GM23338 (cell line): ENCODE data around the gene GAS1. TPM values are rescaled to one million over a fixed set of nuclear protein-coding genes. Genes with fewer than 3 reads are reported as not detected.
A peak's percentile ranks its signal among the peaks of the same experiment; 100 is the strongest.

Source experiments
- ATAC-seq: fragments of 200-7000 bp; cut with Tn5 transposase; 3 replicates; pipeline ENCODE4 v1.9.1; 2020
- DNase-seq: peaks from one replicate; pipeline ENCODE4 v3.0.0-alpha.2; 2015; ENCODE audit warnings: low spot score
- H2AFZ ChIP-seq: fragments of 200-600 bp; sonication (generic); 2 replicates; pipeline ENCODE4 v1.8.0; 2016; ENCODE audit warnings: antibody characterized with exemption, mild to moderate bottlenecking, moderate library complexity
- H3F3A ChIP-seq: fragments of 200-600 bp; sonication (generic); replicated peaks from 2 replicates; pipeline ENCODE4 v1.8.0; 2017; ENCODE audit warnings: antibody characterized with exemption, mixed run types, low read depth
- H3K27ac ChIP-seq: fragments of 200-600 bp; sonication (generic); 2 replicates; pipeline ENCODE4 v1.6.1; 2016; ENCODE audit warnings: low read depth
- H3K27me3 ChIP-seq: fragments of 200-600 bp; sonication (generic); 2 replicates; pipeline ENCODE4 v1.8.0; 2016; ENCODE audit warnings: mild to moderate bottlenecking, mixed run types, moderate library complexity; ENCODE audit not compliant: insufficient read depth
- H3K36me3 ChIP-seq: fragments of 200-600 bp; sonication (generic); 2 replicates; pipeline ENCODE4 v1.8.0; 2016; ENCODE audit warnings: mild to moderate bottlenecking; ENCODE audit not compliant: insufficient read depth
- H3K4me1 ChIP-seq: fragments of 200-600 bp; sonication (generic); 2 replicates; pipeline ENCODE4 v1.8.0; 2016; ENCODE audit warnings: mild to moderate bottlenecking, moderate library complexity; ENCODE audit not compliant: insufficient read depth
- H3K4me2 ChIP-seq: fragments of 200-600 bp; sonication (generic); 2 replicates; pipeline ENCODE4 v1.7.1; 2017; ENCODE audit warnings: mixed run types
- H3K4me3 ChIP-seq: fragments of 200-600 bp; sonication (generic); 2 replicates; pipeline ENCODE4 v1.6.1; 2016; ENCODE audit warnings: mixed run types
- H3K79me2 ChIP-seq: fragments of 200-600 bp; sonication (generic); replicated peaks from 2 replicates; pipeline ENCODE4 v1.8.0; 2017; ENCODE audit warnings: mild to moderate bottlenecking; ENCODE audit not compliant: insufficient read depth
- H3K9me2 ChIP-seq: fragments of 200-600 bp; sonication (generic); 2 replicates; pipeline ENCODE4 v1.8.0; 2017; ENCODE audit not compliant: insufficient read depth
- H4K20me1 ChIP-seq: fragments of 200-600 bp; sonication (generic); replicated peaks from 2 replicates; pipeline ENCODE4 v1.8.0; 2017; ENCODE audit warnings: mild to moderate bottlenecking; ENCODE audit not compliant: insufficient read depth
- H3K27ac Mint-ChIP-seq: 2 replicates; pipeline ENCODE4 v1.8.0; 2020; ENCODE audit warnings: inconsistent platforms, mild to moderate bottlenecking, moderate library complexity, mixed read lengths
- H3K27me3 Mint-ChIP-seq: 3 replicates; pipeline ENCODE4 v1.8.0; 2022; ENCODE audit warnings: low read depth, mild to moderate bottlenecking, moderate library complexity, mixed read lengths, inconsistent platforms; ENCODE audit not compliant: insufficient read depth, poor library complexity
- H3K36me3 Mint-ChIP-seq: 3 replicates; pipeline ENCODE4 v1.8.0; 2021; ENCODE audit warnings: low read depth, mild to moderate bottlenecking, inconsistent platforms, moderate library complexity, mixed read lengths
- H3K4me1 Mint-ChIP-seq: 3 replicates; pipeline ENCODE4 v1.8.0; 2020; ENCODE audit warnings: mild to moderate bottlenecking, inconsistent platforms, mixed read lengths
- H3K4me3 Mint-ChIP-seq: 3 replicates; pipeline ENCODE4 v1.8.0; 2021; ENCODE audit warnings: moderate library complexity, mild to moderate bottlenecking, inconsistent platforms, mixed read lengths
- H3K9me3 Mint-ChIP-seq: 3 replicates; pipeline ENCODE4 v1.8.0; 2020; ENCODE audit warnings: moderate library complexity, mild to moderate bottlenecking, inconsistent platforms, mixed read lengths
- CREB1 ChIP-seq: fragments of 250-450 bp; sonication (Bioruptor Pico); IDR thresholded peaks from 2 replicates; pipeline ENCODE4 v1.5.0; 2020; ENCODE audit warnings: low read depth, mild to moderate bottlenecking, moderate library complexity
- EZH2 ChIP-seq: fragments of 200-600 bp; sonication (generic); IDR thresholded peaks from one replicate; pipeline ENCODE4 v1.8.0; 2017; ENCODE audit warnings: antibody characterized with exemption, mild to moderate bottlenecking, low read depth; ENCODE audit not compliant: unreplicated experiment
- EZH2phosphoT487 ChIP-seq: fragments of 200-600 bp; sonication (generic); IDR thresholded peaks from one replicate; pipeline ENCODE4 v1.8.1; 2018; ENCODE audit warnings: antibody characterized with exemption; ENCODE audit not compliant: unreplicated experiment
- JUNB ChIP-seq: IDR thresholded peaks from one replicate; pipeline ENCODE4 v1.6.1; 2016; ENCODE audit warnings: antibody characterized with exemption; ENCODE audit not compliant: unreplicated experiment
- NANOG ChIP-seq: IDR thresholded peaks from 2 replicates; pipeline ENCODE4 v1.6.1; 2016; ENCODE audit warnings: antibody characterized with exemption, borderline replicate concordance
- ZNF114 ChIP-seq: fragments of 250-450 bp; sonication (Bioruptor Pico); IDR thresholded peaks from 2 replicates; pipeline ENCODE4 v1.5.0; 2020; ENCODE audit warnings: mild to moderate bottlenecking, moderate library complexity
- polyA plus RNA-seq: library from polyadenylated mRNA; unstranded; fragments of >200 nt; fragmentation: Nextera tagmentation; extraction: Ambion mirVana; gene quantifications from 2 replicates; pipeline ENCODE4 v1.2.1, GENCODE V29; 2016
- total RNA-seq: library from RNA; depleted of rRNA; stranded (reverse); fragments of >200 nt; shearing (Covaris generic); gene quantifications from 2 replicates; pipeline ENCODE4 v1.2.3, GENCODE V29; 2014
- TF ChIP-seq, protein P1 (sequence below), 2 experiments: fragments of 200-600 bp in 1 of 2; sonication (generic) in 1 of 2; conservative IDR thresholded peaks; 2 replicates each; pipeline versions ENCODE4 v1.5.1 to v1.6.1; 2016 to 2017; ENCODE audit warnings: antibody characterized with exemption in 2 of 2, low read depth in 2 of 2, mild to moderate bottlenecking in 2 of 2, moderate library complexity in 1 of 2
- TF ChIP-seq, protein P2 (sequence below): IDR thresholded peaks from 2 replicates; pipeline ENCODE4 v1.6.1; 2016; ENCODE audit warnings: antibody characterized with exemption
- TF ChIP-seq, protein P3 (sequence below): fragments of 250-450 bp; sonication (Bioruptor Pico); IDR thresholded peaks from 2 replicates; pipeline ENCODE4 v1.5.0; 2020; ENCODE audit warnings: mild to moderate bottlenecking, moderate library complexity

The GAS1 gene
- total and polyA plus RNA-seq, 2 experiments from 2014 or later = 1.4 to 7.7 TPM

- TF ChIP-seq JUNB (no peak), ZNF114 (CRISPR knock-in tag) (no peak)
- TF ChIP-seq, protein P1, sequence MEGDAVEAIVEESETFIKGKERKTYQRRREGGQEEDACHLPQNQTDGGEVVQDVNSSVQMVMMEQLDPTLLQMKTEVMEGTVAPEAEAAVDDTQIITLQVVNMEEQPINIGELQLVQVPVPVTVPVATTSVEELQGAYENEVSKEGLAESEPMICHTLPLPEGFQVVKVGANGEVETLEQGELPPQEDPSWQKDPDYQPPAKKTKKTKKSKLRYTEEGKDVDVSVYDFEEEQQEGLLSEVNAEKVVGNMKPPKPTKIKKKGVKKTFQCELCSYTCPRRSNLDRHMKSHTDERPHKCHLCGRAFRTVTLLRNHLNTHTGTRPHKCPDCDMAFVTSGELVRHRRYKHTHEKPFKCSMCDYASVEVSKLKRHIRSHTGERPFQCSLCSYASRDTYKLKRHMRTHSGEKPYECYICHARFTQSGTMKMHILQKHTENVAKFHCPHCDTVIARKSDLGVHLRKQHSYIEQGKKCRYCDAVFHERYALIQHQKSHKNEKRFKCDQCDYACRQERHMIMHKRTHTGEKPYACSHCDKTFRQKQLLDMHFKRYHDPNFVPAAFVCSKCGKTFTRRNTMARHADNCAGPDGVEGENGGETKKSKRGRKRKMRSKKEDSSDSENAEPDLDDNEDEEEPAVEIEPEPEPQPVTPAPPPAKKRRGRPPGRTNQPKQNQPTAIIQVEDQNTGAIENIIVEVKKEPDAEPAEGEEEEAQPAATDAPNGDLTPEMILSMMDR (conservative IDR thresholded peaks at IDR 0.05; ENCODE audit: low read depth in 2 of 2) = no peak
Measured at GRCh38 chr9:86968258-86968920, 21.1 kb upstream of the GAS1 start (continued).

DNA sequence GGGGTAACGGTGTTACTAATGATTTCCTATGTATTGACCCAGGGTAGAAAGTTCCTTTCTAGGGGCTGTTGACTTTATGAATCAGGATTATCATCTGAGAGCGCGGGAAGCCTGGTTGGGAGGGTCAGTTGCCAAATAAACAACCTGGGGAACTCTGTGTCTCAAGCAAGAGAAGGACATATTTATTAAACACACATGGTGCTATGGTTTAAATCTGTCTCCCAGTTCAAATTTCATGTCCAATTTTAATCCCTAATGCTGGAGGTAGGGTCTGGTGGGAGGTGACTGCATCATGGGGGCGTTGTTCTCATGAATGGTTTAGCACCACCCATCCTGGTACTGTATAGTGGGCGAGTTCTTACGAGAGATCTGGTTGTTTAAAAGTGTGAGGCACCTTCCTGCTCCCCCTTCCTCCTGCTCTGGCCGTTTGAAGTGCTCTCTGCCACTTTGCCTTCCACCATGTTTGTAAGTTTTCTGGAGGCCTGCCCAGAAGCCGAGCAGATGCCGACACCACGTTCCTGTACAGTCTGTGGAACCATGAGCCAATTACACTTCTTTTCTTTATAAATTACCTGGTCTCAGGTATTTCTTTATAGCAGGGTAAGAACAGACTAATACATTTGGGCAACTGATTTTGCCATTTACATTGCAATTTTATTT, 19.7 kb upstream of the GAS1 start:
- H3K36me3 ChIP-seq = no peaks in the 10 kb centered on the region
- no peak overlapping the region for H3K27ac Mint-ChIP-seq
- peaks cover 7% of the 10 kb centered on the region; the same call in 2 of the 3 replicates for H3K4me1 Mint-ChIP-seq
- H4K20me1 ChIP-seq = no peaks in the 10 kb centered on the region
- H3K79me2 ChIP-seq = no peaks in the 10 kb centered on the region
- no peaks in the 10 kb centered on the region for H3K9me2 ChIP-seq
- DNase-seq (no peak), ATAC-seq (no peak)
- no peaks in the 10 kb centered on the region for H3K36me3 Mint-ChIP-seq
- H2AFZ ChIP-seq = peak overlapping the region; percentile 47; the same call in 1 of the 2 replicates
- H3K9me3 Mint-ChIP-seq = no peaks in the 10 kb centered on the region
- no peaks in the 10 kb centered on the region; the same call in 1 of the 2 replicates for H3K4me1 ChIP-seq
- H3F3A ChIP-seq = no peaks in the 10 kb centered on the region
- H3K27me3 Mint-ChIP-seq = peaks cover 2% of the 10 kb centered on the region
- no peak overlapping the region for H3K4me3 Mint-ChIP-seq
- no peaks in the 10 kb centered on the region for H3K27me3 ChIP-seq
- no peak overlapping the region for H3K4me3 ChIP-seq
- no peak overlapping the region for H3K27ac ChIP-seq
- no peak overlapping the region for H3K4me2 ChIP-seq
- TF ChIP-seq, protein P2, sequence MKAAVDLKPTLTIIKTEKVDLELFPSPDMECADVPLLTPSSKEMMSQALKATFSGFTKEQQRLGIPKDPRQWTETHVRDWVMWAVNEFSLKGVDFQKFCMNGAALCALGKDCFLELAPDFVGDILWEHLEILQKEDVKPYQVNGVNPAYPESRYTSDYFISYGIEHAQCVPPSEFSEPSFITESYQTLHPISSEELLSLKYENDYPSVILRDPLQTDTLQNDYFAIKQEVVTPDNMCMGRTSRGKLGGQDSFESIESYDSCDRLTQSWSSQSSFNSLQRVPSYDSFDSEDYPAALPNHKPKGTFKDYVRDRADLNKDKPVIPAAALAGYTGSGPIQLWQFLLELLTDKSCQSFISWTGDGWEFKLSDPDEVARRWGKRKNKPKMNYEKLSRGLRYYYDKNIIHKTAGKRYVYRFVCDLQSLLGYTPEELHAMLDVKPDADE = no peak
- TF ChIP-seq JUNB (no peak), EZH2phosphoT487 (no peak), CREB1 (no peak), ZNF114 (CRISPR knock-in tag) (no peak), NANOG (no peak), EZH2 (no peak)
- TF ChIP-seq, protein P3, sequence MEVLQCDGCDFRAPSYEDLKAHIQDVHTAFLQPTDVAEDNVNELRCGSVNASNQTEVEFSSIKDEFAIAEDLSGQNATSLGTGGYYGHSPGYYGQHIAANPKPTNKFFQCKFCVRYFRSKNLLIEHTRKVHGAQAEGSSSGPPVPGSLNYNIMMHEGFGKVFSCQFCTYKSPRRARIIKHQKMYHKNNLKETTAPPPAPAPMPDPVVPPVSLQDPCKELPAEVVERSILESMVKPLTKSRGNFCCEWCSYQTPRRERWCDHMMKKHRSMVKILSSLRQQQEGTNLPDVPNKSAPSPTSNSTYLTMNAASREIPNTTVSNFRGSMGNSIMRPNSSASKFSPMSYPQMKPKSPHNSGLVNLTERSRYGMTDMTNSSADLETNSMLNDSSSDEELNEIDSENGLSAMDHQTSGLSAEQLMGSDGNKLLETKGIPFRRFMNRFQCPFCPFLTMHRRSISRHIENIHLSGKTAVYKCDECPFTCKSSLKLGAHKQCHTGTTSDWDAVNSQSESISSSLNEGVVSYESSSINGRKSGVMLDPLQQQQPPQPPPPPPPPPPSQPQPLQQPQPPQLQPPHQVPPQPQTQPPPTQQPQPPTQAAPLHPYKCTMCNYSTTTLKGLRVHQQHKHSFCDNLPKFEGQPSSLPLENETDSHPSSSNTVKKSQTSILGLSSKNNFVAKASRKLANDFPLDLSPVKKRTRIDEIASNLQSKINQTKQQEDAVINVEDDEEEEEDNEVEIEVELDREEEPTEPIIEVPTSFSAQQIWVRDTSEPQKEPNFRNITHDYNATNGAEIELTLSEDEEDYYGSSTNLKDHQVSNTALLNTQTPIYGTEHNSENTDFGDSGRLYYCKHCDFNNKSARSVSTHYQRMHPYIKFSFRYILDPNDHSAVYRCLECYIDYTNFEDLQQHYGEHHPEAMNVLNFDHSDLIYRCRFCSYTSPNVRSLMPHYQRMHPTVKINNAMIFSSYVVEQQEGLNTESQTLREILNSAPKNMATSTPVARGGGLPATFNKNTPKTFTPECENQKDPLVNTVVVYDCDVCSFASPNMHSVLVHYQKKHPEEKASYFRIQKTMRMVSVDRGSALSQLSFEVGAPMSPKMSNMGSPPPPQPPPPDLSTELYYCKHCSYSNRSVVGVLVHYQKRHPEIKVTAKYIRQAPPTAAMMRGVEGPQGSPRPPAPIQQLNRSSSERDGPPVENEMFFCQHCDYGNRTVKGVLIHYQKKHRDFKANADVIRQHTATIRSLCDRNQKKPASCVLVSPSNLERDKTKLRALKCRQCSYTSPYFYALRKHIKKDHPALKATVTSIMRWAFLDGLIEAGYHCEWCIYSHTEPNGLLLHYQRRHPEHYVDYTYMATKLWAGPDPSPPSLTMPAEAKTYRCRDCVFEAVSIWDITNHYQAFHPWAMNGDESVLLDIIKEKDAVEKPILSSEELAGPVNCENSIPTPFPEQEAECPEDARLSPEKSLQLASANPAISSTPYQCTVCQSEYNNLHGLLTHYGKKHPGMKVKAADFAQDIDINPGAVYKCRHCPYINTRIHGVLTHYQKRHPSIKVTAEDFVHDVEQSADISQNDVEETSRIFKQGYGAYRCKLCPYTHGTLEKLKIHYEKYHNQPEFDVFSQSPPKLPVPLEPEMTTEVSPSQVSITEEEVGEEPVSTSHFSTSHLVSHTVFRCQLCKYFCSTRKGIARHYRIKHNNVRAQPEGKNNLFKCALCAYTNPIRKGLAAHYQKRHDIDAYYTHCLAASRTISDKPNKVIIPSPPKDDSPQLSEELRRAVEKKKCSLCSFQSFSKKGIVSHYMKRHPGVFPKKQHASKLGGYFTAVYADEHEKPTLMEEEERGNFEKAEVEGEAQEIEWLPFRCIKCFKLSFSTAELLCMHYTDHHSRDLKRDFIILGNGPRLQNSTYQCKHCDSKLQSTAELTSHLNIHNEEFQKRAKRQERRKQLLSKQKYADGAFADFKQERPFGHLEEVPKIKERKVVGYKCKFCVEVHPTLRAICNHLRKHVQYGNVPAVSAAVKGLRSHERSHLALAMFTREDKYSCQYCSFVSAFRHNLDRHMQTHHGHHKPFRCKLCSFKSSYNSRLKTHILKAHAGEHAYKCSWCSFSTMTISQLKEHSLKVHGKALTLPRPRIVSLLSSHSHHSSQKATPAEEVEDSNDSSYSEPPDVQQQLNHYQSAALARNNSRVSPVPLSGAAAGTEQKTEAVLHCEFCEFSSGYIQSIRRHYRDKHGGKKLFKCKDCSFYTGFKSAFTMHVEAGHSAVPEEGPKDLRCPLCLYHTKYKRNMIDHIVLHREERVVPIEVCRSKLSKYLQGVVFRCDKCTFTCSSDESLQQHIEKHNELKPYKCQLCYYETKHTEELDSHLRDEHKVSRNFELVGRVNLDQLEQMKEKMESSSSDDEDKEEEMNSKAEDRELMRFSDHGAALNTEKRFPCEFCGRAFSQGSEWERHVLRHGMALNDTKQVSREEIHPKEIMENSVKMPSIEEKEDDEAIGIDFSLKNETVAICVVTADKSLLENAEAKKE (CRISPR knock-in tag) = no peak
- TF ChIP-seq, protein P1 (conservative IDR thresholded peaks at IDR 0.05; ENCODE audit: low read depth in 2 of 2) = no peak
